ENCODE results near the gene PLCB4. TPM values are rescaled to one million over a fixed set of nuclear protein-coding genes. Genes with fewer than 3 reads are reported as not detected.

Gene PLCB4
- total RNA-seq, 1 donor from 2014 or later = 21.2 TPM

- H3K27ac Mint-ChIP-seq = no peak overlapping the region
- DNase-seq (ENCODE audit: extremely low spot score, unreplicated experiment) = no peak
- no peaks in the 10 kb centered on the region for H3K36me3 Mint-ChIP-seq
- H3K4me1 Mint-ChIP-seq (ENCODE audit: unreplicated experiment) = peaks cover 6% of the 10 kb centered on the region
- no peak overlapping the region for H3K4me3 Mint-ChIP-seq
- TF ChIP-seq CTCF (conservative IDR thresholded peaks at IDR 0.05) = no peak
- peaks cover 55% of the 10 kb centered on the region for H3K27me3 Mint-ChIP-seq
- no peaks in the 10 kb centered on the region for H3K9me3 Mint-ChIP-seq
Observed at GRCh38 chr20:9503526-9504245, 434.8 kb downstream of the PLCB4 start.

- peaks cover 6% of the 10 kb centered on the region for H3K4me1 Mint-ChIP-seq (ENCODE audit: unreplicated experiment)
- H3K27ac Mint-ChIP-seq = no peak overlapping the region
- peaks cover 78% of the 10 kb centered on the region for H3K27me3 Mint-ChIP-seq
- DNase-seq (ENCODE audit: extremely low spot score, unreplicated experiment) = no peak
- no peak for TF ChIP-seq CTCF (conservative IDR thresholded peaks at IDR 0.05)
- H3K36me3 Mint-ChIP-seq = no peaks in the 10 kb centered on the region
- no peak overlapping the region for H3K4me3 Mint-ChIP-seq
- H3K9me3 Mint-ChIP-seq = no peaks in the 10 kb centered on the region
Observed at GRCh38 chr20:9506280-9506821, 437.5 kb downstream of the PLCB4 start.

GRCh38 chr20:9506964-9507369, 438.1 kb downstream of the PLCB4 start:
- H3K36me3 Mint-ChIP-seq = no peaks in the 10 kb centered on the region
- TF ChIP-seq CTCF (conservative IDR thresholded peaks at IDR 0.05) = no peak
- H3K27ac Mint-ChIP-seq = no peak overlapping the region
- DNase-seq (ENCODE audit: extremely low spot score, unreplicated experiment) = no peak
- peaks cover 84% of the 10 kb centered on the region for H3K27me3 Mint-ChIP-seq
- no peaks in the 10 kb centered on the region for H3K9me3 Mint-ChIP-seq
- H3K4me1 Mint-ChIP-seq (ENCODE audit: unreplicated experiment) = peaks cover 6% of the 10 kb centered on the region
- H3K4me3 Mint-ChIP-seq = no peak overlapping the region

GRCh38 chr20:9507544-9508239, 438.8 kb downstream of the PLCB4 start:
- Mint-ChIP-seq H3K27me3 (peaks cover 86% of the 10 kb centered on the region), H3K36me3 (no peaks in the 10 kb centered on the region), H3K4me3 (no peak overlapping the region), H3K4me1 (ENCODE audit: unreplicated experiment) (peaks cover 6% of the 10 kb centered on the region), H3K27ac (no peak overlapping the region), H3K9me3 (no peaks in the 10 kb centered on the region)
- no peak for DNase-seq (ENCODE audit: extremely low spot score, unreplicated experiment)
- TF ChIP-seq CTCF (conservative IDR thresholded peaks at IDR 0.05) = no peak

- TF ChIP-seq CTCF (conservative IDR thresholded peaks at IDR 0.05) = no peak
- no peak overlapping the region for H3K27ac Mint-ChIP-seq
- H3K4me1 Mint-ChIP-seq (ENCODE audit: unreplicated experiment) = peaks cover 6% of the 10 kb centered on the region
- no peaks in the 10 kb centered on the region for H3K36me3 Mint-ChIP-seq
- H3K4me3 Mint-ChIP-seq = no peak overlapping the region
- peaks cover 86% of the 10 kb centered on the region for H3K27me3 Mint-ChIP-seq
- DNase-seq (ENCODE audit: extremely low spot score, unreplicated experiment) = no peak
- H3K9me3 Mint-ChIP-seq = no peaks in the 10 kb centered on the region
Observed at GRCh38 chr20:9508240-9508661, 439.4 kb downstream of the PLCB4 start.

All from type B pancreatic cell (in vitro differentiated cells).